ENCODE measurements around the gene PALD1.

GRCh38 chr10:70437721-70438120 lies 40.8 kb upstream of the PALD1 start:
- TF ChIP-seq CTCF (IDR thresholded peaks at IDR 0.05) (no peak), EP300 (IDR thresholded peaks at IDR 0.05) (no peak)

Data from esophagus muscularis mucosa (tissue), 3 donors.